AG04450 (cell line): ENCODE results near the gene TEX53. TPM values are rescaled to one million over a fixed set of nuclear protein-coding genes. Genes with fewer than 3 reads are reported as not detected.

ENCODE experiments used
- CTCF ChIA-PET: fragments of 300-600, 350-600 bp; formaldehyde crosslinking; extraction: SDS; loops from one replicate; lab custom pipeline; 2022; ENCODE audit warnings: antibody characterized with exemption, inconsistent platforms; lab: Charles Lee
- POLR2A ChIA-PET: fragments of 350-600 bp; formaldehyde crosslinking; extraction: SDS; loops from one replicate; lab custom pipeline; 2021; ENCODE audit warnings: antibody characterized with exemption, inconsistent platforms; lab: Yijun Ruan, JAX
- DNase-seq: peaks from one replicate; pipeline ENCODE4 v3.0.0-alpha.2; 2011; ENCODE audit warnings: low read depth, low spot score
- H3K27ac ChIP-seq: one replicate; pipeline ENCODE4 v1.5.1; 2012; ENCODE audit warnings: low read depth, low read length, control low read depth
- H3K27me3 ChIP-seq: one replicate; pipeline ENCODE4 v1.6.0; 2012; ENCODE audit warnings: low read length; ENCODE audit not compliant: control insufficient read depth, insufficient read depth
- H3K4me3 ChIP-seq: 2 replicates; pipeline ENCODE4 v1.5.1; 2011; ENCODE audit warnings: mild to moderate bottlenecking, low read depth, low read length, control low read depth
- H3K9me3 ChIP-seq: 2 replicates; pipeline ENCODE4 v1.5.1; 2012; ENCODE audit warnings: low read length; ENCODE audit not compliant: control insufficient read depth, insufficient read depth
- polyA plus RNA-seq: library from polyadenylated mRNA; depleted of rRNA; stranded (reverse); fragments of >200 nt; gene quantifications from 2 replicates; pipeline ENCODE4 v1.2.3, GENCODE V29; 2011
- TF ChIP-seq, protein P1 (sequence below): IDR thresholded peaks from 2 replicates; pipeline ENCODE4 v1.5.1; 2011; ENCODE audit warnings: low read depth, low read length, control low read depth, inconsistent platforms

The TEX53 gene
- polyA plus RNA-seq, 1 experiment, result not detected

DNA sequence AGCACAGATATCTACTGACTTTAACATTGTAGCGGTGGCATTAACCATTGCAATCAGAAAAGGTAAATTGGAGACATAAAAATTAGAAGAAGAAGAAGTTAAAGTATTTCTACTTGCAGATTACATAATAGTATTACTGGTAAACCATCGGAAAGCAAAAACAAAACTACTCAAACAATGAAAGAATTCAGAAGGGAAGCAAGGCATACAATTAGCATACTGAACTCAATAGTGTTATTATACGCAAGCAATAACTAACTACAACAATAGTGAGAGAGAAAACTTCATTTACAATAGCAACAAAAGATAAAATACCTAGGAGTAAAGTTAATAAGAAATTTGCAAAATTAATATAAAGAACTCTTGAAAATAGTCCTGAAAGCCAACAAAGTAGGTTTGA is 6.6 kb upstream of the TEX53 start:
- no peak overlapping the region for H3K27ac ChIP-seq
- no peak overlapping the region for H3K4me3 ChIP-seq
- DNase-seq, result no peak
- ChIA-PET CTCF (interaction anchor here (0.5 to 6.4 kb wide), 8 partner anchors 12 to 461 kb away, joined by 3 to 49 read pairs (median 11); no protein-coding TSS in a partner anchor), POLR2A (no interaction called here)
- TF ChIP-seq, protein P1, sequence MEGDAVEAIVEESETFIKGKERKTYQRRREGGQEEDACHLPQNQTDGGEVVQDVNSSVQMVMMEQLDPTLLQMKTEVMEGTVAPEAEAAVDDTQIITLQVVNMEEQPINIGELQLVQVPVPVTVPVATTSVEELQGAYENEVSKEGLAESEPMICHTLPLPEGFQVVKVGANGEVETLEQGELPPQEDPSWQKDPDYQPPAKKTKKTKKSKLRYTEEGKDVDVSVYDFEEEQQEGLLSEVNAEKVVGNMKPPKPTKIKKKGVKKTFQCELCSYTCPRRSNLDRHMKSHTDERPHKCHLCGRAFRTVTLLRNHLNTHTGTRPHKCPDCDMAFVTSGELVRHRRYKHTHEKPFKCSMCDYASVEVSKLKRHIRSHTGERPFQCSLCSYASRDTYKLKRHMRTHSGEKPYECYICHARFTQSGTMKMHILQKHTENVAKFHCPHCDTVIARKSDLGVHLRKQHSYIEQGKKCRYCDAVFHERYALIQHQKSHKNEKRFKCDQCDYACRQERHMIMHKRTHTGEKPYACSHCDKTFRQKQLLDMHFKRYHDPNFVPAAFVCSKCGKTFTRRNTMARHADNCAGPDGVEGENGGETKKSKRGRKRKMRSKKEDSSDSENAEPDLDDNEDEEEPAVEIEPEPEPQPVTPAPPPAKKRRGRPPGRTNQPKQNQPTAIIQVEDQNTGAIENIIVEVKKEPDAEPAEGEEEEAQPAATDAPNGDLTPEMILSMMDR, result no peak
- H3K9me3 ChIP-seq, result no peaks in the 10 kb centered on the region
- H3K27me3 ChIP-seq, result peaks cover 13% of the 10 kb centered on the region

DNA sequence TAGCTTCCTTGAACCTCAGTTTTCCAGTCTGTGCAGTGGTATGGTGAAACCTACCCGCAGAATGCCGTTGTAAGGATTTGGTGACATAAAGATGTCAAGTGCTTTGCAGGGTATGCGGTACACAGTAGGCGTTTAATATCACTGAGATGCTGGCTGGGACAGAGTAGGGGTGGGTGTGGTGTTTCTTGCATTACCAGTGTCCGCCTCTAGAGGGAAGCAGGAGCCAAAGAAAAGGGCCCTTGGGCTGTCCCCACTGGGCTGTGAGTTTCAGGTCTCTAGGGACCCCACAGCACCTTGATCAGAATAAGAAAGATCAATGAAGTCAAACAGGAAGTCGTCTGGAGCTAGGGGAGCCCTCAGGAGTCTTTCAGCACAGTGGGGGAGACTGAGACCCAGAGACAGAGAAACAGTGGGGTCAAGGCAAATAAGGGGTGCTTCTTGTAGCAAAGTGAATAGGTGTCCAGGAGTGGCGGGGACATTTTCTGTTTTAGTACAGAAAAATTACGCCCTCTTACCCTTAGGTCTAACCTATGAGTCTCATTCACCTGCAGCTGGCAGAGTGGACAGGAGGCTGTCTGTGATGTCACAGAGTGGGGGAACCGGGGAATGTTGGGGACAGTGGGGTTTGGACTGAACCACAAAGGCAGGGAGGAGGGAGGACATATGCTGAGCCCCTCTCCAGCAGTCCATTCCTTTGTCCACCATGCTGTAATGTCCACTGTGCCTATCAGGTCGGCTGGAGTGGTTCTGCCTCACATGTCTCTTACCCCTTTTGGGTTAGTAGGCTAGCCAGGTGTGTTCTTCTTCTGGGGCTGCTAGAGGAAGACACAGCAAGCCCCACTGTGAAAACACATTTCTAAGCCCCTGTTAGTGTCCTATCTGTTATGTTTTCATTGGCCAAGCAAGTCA is 4.7 kb upstream of the TEX53 start:
- Histone ChIP-seq H3K4me3 (no peak overlapping the region), H3K9me3 (no peaks in the 10 kb centered on the region), H3K27me3 (peaks cover 17% of the 10 kb centered on the region), H3K27ac (no peak overlapping the region)
- POLR2A ChIA-PET, result no interaction called here
- CTCF ChIA-PET, result interaction anchor here (0.5 to 6.4 kb wide), 32 partner anchors 9 to 370 kb away, joined by 3 to 49 read pairs (median 4); no protein-coding TSS in a partner anchor
- TF ChIP-seq, protein P1, result peak; percentile 93
- no peak for DNase-seq

DNA sequence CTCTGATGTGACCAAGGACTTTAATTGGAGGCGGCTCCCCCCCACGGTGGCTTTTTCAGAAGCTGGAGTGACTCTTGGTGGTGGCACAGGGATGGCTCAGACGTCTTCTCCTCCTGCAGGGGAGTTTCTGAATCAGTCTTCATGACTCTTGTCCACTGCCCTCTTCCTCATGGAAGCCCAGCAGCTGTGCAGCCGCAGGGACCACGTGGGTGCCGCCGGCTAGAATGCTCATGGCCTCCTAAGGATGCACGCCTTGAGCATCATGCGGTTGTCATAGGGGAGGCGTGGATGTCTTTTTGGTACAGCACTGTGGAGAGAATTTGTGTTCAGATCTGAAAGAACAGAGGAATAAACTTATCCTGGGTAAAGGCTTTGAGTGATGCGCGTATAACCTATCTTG is 1.3 kb downstream of the TEX53 start:
- POLR2A ChIA-PET, result no interaction called here
- TF ChIP-seq, protein P1, result no peak
- peaks cover 14% of the 10 kb centered on the region for H3K27me3 ChIP-seq
- H3K27ac ChIP-seq, result no peak overlapping the region
- CTCF ChIA-PET, result interaction anchor here (4.9 to 8.4 kb wide), 3 partner anchors 170 to 251 kb away, joined by 122 to 177 read pairs (median 159); no protein-coding TSS in a partner anchor
- H3K4me3 ChIP-seq, result no peak overlapping the region
- H3K9me3 ChIP-seq, result no peaks in the 10 kb centered on the region
- DNase-seq, result no peak

DNA sequence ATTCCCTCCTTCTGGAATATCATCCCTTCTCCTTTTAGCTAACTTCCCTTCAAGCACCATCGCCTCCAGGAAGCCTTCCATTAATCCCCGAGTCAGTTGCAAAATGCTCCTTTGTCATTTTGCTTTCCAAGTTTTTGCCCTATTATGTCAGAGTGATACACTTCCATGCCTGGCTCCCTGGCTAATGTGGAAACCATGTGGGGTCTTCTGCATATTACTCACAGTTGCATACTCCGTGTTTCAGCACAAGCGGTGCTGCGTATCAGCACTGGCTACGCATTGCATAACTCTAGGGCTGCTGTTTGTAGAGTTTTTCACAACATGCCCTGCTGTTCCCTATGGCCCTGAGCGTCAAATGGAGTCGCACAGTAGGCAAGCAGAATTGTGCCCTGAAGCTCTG is 1.9 kb downstream of the TEX53 start:
- DNase-seq, result peak; percentile 27
- H3K9me3 ChIP-seq, result no peaks in the 10 kb centered on the region
- TF ChIP-seq, protein P1, result no peak
- H3K4me3 ChIP-seq, result no peak overlapping the region
- POLR2A ChIA-PET, result no interaction called here
- H3K27me3 ChIP-seq, result peaks cover 10% of the 10 kb centered on the region
- H3K27ac ChIP-seq, result no peak overlapping the region
- CTCF ChIA-PET, result interaction anchor here (0.7 to 8.4 kb wide), 4 partner anchors 44 to 250 kb away, joined by 3 to 177 read pairs (median 140); no protein-coding TSS in a partner anchor
